ENCODE data around the gene RASGRF1.

- TF ChIP-seq CTCF (IDR thresholded peaks at IDR 0.05) (no peak), POLR2A (IDR thresholded peaks at IDR 0.05) (no peak)
Measured at GRCh38 chr15:79025802-79026201, 64.8 kb downstream of the RASGRF1 start.

Measured in prostate gland (tissue), 2 donors.